Neural cell (in vitro differentiated cells): ENCODE data around the gene ACIN1.

ENCODE experiments used
- EZH2 ChIP-seq: fragments of 200-600, 300-800 bp; shearing (Covaris generic), sonication (generic); IDR thresholded peaks from 2 replicates; pipeline ENCODE4 v1.6.1; 2014; ENCODE audit warnings: antibody characterized with exemption, low read length, borderline replicate concordance, mild to moderate bottlenecking; ENCODE audit not compliant: insufficient read depth, poor library complexity, severe bottlenecking
- TF ChIP-seq, protein P1 (sequence below): fragments of 450-650 bp; IDR thresholded peaks from 2 replicates; pipeline ENCODE4 v1.5.1; 2014; ENCODE audit warnings: antibody characterized with exemption, mild to moderate bottlenecking, moderate library complexity; ENCODE audit not compliant: poor library complexity, severe bottlenecking

DNA sequence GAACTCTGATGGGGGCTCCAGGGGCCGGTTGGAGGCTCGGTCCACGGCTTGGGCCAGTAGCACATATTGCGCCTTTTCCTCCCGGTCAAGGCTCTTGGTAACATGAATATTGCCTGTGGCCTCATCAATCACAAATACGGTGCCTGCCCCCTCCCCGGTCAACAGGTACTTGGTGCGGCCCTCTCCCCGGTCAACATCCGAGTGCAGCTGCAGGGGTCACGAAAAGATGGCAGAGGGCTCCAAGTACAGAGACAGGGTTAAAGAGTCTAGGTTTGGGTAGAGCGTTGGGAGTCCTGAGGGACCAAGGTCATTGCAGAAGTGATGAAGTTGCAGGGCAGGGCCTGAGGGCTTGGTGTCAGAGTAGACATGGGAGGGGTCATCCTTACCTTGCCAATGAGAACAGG lies 39.8 kb downstream of the ACIN1 start:
- no peak for TF ChIP-seq EZH2
- TF ChIP-seq, protein P1, sequence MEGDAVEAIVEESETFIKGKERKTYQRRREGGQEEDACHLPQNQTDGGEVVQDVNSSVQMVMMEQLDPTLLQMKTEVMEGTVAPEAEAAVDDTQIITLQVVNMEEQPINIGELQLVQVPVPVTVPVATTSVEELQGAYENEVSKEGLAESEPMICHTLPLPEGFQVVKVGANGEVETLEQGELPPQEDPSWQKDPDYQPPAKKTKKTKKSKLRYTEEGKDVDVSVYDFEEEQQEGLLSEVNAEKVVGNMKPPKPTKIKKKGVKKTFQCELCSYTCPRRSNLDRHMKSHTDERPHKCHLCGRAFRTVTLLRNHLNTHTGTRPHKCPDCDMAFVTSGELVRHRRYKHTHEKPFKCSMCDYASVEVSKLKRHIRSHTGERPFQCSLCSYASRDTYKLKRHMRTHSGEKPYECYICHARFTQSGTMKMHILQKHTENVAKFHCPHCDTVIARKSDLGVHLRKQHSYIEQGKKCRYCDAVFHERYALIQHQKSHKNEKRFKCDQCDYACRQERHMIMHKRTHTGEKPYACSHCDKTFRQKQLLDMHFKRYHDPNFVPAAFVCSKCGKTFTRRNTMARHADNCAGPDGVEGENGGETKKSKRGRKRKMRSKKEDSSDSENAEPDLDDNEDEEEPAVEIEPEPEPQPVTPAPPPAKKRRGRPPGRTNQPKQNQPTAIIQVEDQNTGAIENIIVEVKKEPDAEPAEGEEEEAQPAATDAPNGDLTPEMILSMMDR = no peak
